GM19351 (cell line): Measurements from ENCODE around the gene TSPEAR.
"Not testable (repeated sequence)": the region's sequence is repeated elsewhere in the genome, so short reads cannot be mapped to it uniquely, and the experiment has no call there.

ENCODE experiments used
- ATAC-seq: cut with Tn5 transposase; IDR thresholded peaks from one replicate; pipeline ENCODE4 v1.9.1; 2021; ENCODE audit warnings: mild to moderate bottlenecking, moderate library complexity; ENCODE audit not compliant: unreplicated experiment

The TSPEAR gene

DNA sequence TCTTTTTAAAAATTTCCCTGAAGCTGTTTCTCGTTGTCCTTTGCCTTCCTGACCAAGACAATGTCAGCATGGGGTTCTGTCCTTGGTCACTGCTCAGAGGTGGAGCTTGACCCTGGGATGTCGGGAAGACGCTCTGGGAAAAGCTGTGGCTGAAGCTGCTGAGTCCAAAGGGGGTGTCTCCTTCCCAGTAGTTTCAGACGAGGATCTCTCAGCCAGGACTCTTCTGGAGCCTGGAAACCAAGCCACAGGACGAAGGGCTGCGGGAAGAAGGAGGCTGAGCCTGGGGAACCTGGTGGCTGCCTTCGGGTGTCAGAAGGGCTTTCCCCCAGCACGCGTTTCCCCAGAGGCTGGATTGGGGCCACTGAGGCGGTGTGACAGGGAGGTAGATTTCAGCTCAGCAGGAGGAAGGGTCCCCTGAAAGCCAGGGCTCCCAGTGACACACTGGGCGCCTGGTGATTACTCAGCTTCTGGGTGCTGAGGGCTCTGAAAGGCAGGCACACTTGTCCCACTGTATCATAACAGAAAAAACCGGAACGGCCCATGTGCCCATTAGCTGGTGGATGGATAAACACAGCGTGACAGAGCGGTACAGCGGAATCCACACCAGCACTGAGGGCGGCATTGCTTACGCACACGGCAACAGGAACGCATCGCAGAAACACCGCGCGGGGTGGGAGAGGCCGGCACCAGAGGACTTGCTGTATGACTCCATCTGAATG, 24.4 kb downstream of the TSPEAR start:
- ATAC-seq, result no peak

DNA sequence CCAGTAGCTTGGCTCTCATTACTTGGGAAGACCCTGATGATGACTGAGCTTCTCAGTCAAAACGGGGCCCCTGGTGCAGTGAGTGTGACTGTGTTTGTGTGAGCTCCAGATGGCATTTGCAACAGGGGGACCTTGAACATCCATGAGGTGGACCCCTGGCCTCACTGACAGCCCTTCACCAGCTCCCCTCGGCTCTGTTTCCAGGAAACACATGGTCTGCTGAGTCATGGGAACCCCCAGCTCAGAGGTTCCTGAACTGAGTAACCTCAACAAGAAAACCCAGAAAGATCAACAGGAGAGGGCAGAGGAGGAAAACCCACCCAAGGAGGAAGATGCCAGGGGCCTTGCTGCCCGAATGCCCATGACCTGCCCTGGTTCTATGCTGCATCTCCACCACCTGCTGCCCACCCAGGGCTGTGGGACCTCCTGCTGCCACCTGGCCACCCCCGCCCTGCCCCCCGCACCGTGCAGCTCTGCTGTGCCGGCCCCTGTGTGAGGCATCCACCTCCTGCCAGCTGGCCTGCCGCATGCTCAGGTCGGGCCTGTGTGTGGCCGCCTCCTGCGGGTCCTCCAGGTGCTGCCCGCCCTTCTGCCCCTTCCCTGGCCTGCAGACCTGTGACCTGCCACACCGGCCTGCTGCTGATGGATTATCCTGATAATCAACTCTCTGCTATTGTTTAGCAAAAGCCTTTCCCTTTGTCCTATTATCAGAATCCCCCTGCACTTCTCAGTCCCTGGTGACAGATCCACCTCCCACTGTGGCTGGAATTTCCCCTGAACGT, 25.2 kb downstream of the TSPEAR start:
- ATAC-seq, result no peak

DNA sequence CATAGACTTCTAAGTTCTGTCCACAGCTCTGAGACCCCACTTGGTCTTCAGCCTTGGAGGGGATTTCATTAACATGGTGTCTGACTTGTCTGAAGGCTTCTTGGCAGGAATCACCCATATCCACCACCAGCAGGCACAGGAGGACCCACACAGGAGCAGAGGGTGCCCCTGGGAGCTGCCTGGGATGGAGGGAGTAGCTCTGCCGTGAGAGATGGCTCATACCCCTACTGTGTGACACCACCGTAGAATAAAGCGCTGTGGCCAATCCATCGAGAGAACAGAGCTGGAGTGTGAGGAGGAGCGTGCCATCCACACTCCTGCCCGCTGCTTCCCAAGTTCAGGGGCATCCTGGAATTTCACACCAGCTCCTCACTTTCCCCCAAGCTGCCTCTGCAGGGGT, 26.3 kb downstream of the TSPEAR start:
- ATAC-seq, result not testable (repeated sequence)

DNA sequence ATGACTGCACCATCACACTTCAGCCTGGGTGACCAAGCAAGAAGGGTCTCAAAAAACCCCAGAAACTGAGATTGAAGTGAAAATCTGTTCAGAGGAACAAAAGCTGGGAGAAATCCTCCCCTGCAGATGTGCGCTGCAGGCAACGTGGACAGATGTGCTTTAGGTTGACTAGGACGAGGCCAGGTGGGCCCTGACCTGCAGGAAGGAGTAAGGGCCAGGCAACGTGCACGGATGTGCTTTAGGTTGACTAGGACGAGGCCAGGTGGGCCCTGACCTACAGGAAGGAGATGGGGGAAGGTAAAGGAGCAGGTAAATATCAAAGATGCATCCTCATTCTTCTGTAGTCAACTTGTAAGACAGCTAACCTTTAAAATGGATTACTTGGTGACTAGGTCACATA, 26.9 kb downstream of the TSPEAR start:
- ATAC-seq, result no peak

DNA sequence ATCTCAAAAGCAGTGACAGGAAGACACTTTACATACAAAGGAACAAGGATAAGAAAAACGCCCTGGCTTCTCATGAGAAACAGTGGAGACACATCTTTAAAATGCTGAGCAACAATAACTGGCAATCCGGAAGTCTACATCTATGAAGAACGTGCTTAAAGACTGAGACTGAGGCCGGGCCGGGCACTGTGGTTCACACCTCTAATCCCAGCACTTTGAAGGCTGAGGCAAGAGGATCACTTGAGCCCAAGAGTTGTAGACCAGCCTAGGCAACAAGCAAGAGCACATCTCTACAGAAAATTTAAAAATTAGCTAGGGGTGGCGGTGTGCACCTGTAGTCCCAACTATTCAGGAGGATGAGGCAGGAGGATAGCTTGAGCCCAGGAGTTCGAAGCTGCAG, 27.3 kb downstream of the TSPEAR start:
- ATAC-seq, result no peak

DNA sequence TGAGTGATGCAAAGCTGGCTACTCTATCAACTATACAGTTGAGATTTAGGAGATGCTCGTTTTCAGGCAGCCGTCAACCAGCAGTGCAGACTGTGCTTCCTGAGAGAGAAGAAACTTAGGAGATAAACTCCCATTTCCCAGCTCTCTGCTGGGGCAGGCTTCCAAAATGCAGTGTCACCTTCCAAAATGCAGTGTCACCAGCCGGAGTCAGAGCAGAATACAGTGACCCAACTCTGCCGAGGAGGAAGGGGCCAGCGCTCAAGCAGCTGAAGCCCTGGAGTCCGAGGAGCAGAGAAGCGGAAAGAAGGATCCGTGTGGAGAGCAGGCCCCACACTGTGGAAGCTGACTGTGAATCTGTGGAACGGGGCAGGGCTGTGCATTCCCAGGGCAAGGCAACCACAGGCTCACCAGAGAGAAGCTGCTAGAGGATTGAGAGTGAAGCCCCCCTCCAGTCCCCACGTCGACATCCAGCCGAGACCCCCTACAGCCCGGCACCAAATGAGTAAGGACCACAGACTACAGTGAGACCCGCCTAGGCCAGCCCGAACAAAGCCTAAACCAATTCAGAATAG, 28.7 kb downstream of the TSPEAR start:
- ATAC-seq, result no peak

DNA sequence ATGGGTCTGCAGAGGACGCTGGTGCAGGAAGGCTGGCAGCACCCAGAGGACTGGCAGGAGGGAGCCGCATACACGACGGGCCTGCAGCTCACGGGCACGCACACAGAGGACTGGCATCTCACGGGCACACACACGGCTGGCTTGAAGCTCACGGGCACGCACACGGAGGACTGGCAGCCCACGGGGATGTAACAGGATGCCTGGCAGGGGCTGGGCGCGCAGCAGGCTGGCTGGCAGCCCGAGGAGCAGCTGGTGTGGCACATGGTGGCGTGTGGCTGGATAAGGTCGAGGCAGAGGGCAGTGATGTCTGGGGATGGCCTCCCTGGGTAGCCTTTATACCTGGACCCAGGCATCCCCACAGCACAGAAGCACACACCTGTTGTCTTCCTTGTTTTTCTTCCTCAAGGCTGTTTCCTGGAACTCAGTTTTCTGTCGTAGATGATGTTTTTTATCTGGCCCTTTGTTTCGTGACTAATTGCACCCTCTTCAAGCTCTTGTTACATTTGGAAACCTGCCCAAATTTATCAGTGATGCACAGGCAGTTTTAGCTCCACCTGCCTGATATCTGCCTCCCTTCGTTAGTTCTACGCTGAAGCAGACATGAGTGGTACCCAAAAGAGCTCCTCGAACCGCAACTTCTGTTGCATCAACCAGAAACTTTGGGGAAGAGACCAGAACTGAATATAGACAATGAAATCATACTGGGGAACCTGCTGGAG, 29.4 kb downstream of the TSPEAR start, which contains the start of gene KRTAP12-1:
KRTAP12-1 (minus strand) TSS at position 303 of the 719 bp plus-strand sequence; CDS start at position 263, 40 bp downstream.
- no peak for ATAC-seq

DNA sequence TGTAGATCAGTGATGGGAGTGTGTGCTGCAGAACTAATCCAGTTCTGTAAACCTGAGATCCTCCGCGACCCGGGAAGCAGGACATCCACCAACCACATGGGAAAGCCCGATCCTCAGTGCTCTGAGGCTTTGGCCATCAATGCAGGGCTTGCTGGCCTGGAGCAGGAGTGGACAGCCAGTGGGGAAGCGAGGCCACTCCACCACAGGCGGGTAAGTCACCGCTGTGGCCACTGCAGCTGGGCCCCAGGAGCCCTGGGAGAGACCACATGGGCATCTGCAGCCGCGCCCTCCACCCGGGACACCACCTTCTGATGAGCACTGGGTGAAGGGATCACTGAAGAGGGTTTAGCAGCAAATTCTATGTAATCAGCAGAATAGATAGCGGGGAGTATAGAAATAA, 30.2 kb downstream of the TSPEAR start:
- no peak for ATAC-seq

DNA sequence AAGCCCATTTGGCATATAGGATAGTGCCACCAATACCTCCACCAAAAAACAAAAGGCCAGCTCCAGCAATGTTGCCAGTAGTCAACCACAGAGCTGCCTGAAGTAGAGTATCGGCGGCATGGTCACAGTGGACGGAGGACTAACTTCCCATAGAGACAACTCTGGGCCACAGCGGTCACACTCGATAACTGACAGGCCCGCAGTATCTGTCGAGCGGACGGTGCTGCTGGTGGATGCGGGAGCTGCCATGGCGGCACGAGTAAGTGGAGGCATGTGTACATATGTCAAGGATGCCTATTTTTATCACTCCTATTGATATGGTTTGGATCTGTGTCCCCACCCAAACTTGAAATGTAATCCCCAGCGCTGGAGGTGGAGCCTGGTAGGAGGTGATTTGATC, 33.5 kb downstream of the TSPEAR start:
- no peak for ATAC-seq

DNA sequence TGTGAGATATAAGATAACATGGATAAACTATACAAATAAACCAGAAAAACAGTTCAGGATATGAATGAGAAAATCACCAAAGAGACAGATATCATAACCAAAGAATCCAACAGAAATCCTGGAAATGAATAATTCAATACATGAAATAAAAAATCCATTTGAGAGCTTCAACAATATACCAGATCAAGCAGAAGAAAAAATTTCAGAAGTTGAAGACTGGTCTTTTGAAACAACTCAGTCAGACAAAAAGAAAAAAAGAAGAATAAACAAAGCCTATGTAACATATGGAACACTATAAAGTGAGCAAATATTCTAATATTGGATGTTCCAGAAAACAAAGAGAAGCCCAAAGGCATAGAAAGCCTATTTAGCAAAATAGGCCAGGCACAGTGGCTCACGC, 39.5 kb downstream of the TSPEAR start:
- no peak for ATAC-seq

DNA sequence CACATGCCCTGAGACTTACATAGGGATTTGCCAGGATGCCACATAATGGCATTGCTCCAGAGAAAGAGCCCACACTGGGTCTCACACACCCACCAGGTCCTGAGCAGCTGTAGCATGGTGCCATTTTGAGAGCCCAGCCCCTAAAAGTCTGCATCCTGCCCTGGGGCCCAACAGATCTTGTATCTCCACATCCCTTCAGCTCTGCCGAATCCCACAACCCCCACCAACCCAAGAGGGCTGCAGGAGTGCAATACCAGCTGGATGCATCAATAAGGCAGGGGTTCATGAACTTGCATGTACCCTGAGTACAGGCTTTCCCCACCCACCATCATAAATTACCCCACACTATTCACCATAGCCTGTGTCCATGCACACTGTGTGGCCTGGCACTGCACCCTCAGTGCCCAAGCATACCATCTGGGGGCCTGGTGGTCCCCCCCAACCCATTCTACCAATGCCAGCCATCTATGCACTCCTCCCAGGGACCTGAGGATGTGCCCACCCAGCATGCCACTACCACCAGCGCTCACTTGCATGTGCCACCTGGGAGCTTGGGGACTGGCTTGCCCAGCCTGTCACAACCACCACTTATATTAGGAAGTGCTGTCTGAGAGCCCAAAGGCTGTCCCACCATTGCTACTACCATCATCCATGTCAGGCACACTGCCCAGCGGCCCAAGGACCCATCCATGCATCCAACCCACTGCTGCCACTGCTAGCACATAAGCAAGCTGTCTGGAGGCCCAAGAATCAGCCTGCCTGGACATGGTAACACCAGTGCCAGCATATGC, 40.5 kb downstream of the TSPEAR start:
- ATAC-seq, result no peak

DNA sequence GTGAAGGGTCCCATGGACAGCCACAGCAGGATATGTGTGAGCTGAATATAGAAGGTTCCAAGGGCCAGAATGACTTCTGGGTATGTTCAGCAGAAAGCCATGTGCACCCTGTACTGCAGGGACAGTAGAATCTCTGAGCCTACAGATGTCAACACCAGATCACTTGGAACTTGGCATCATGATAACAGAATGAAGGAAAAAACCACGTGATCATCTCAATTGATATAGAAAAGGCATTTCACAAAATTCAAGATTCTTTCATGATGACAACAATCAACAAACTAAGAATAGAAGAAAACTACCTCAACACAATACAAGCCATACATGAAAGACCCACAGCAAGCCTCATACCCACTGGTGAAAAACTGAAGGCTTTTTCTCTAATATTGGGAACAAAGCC, 43.8 kb downstream of the TSPEAR start:
- no peak for ATAC-seq

DNA sequence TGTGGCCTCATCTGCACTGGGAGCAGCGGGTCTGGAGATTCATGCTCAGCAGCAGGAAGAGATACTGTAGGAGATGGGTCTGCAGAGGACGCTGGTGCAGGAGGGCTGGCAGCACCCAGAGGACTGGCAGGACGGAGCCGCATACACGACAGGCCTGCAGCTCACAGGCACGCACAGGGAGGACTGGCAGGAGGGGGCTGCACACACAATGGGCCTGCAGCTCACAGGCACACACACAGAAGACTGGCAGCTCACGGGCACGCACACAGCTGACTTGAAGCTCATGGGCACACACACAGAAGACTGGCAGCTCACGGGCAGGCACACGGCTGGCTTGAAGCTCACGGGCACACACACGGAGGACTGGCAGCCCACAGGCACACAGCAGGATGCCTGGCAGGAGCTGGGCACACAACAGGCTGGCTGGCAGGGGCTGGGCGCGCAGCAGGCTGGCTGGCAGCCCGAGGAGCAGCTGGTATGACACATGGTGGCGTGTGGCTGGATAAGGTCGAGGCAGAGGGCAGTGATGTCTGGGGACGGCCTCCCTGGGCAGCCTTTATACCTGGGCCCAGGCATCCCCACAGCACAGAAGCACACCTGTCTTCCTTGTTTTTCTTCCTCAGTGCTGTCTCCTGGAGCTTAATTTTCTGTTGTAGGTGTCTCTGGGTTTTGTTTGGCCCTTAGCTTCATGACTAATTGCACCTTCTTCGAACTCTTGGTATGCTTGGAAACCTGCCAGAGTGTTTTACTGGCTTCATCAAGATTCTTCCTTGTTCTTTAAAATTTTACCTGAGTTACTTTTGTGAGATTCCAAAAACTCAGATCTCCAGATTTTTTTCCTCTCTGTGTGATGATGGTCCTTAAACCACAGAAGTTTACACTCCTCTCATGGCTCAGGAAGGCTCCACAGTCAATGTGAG, 44.7 kb downstream of the TSPEAR start, which contains the start of gene KRTAP12-2:
KRTAP12-2 (minus strand) TSS at position 527 of the 920 bp plus-strand sequence; CDS start at position 486, 41 bp downstream.
- ATAC-seq, result no peak

DNA sequence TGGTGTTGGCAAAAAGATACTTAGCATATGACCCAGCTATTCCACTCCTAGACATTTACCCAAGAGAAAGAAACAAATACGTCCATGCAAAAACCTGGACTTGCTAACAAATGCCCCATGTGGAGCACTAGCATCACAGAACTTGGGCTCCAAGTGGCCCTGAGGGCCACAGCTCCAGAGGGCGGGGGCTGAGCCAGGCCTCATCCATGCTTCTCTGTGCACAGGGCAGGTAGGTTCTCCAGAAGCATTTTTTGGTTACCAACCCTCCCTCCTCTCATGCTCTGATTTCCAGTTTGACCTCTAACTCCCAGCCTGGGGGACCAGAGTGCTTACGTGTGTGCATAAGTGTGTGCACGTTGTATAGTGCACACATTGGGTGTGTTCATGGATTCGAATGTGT, 46.7 kb downstream of the TSPEAR start:
- ATAC-seq, result no peak

DNA sequence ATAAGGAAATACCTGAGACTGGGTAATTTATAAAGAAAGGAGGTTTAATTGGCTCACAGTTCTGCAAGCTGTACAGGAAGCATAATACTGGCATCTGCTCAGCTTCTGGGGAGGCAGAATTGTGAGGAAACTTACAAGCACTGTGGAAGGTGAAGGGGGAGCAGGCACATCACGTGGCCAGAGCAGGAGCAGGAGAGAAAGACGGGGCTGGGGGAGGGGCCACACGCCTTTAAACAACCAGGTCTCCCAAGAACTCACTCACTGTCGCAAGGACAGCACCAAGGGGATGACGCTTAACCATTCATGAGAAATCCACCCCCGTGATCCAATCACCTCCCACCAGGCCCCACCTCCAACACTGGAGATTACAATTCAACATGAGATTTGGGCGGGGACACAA, 49.8 kb downstream of the TSPEAR start:
- ATAC-seq, result not testable (repeated sequence)

DNA sequence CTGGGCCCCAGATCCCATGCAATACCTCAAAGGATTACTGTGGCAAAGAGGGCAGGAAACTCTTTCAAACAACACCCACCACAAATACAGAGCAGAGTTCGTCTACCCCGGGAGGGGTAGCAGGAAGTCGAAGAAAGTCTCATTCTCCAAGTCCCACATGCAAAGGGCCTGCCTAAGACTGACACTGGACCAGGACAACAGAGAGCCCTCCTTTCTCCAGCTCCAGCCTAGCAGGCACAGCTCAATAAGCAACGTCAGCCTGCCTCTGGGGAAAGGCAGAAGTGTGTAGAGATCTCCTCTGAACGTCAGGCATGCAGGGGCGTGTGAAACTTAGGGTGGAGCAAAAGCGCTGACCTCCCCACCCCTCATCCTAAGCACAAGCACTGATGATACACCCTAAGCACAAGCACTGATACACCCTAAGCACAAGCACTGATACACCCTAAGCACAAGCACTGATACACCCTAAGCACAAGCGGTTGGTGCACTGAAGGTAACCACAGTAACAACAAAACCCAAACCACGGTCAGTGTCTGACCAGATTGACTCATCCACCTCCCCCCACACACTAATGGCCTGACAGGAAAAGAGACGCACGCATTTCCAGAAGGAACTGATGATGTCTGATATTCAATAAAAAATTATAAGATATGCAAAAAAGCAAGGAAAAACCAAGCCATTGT, 52.3 kb downstream of the TSPEAR start:
- ATAC-seq, result no peak

DNA sequence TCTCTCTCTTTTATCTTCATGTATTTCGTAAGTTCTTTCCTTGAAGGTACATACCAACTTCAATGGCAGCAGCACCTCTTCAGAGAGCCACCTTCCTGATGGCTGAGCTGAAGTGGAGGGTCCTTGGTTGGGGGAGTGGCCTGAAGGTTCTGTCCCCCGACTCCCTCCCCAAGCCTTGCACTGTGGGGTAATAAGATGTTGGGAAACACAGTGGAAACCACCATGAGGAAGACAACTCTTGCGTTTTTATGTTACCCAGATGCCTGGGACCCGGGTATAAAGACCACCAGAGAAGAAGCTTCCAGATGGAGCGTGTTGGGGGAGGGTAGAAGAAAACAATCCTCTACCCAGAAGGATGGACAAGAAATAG, 52.8 kb downstream of the TSPEAR start:
- ATAC-seq, result no peak

DNA sequence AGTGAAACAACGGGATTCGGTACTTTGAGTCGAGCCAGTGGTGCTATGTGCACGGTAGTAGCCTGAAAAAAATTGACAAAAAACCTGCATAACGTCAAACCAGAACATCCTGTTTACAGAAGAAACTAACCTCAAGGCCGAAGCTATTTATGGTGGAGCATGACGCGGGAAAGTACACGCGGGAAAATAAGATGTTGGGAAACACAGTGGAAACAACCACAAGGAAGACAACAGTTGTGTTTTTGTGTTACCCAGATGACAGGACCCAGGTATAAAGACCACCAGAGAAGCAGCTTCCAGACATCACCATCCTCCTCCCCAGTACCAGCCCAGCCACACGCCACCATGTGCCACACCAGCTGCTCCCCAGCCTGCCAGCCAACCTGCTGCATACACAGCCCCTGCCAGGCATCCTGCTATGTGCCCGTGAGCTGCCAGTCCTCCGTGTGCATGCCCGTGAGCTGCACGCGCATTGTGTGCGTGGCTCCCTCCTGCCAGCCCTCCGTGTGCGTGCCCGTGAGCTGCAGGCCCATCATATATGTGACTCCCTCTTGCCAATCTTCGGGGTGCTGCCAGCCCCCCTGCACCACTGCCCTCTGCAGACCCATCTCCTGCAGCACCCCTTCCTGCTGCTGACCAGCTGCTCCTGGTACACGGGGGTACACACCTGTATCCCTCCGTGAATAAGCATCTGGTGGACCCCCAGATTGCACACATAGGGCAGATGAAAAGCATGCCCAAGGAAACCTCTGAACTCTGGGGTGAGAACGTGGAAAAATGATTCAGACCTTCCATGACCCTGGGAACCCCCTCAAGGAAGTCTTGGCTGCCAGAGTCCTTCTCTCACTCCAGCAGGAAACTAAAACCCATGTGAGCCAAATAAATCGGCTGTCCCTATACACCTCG, 53.5 kb downstream of the TSPEAR start, which contains the start of gene KRTAP12-3:
KRTAP12-3 (plus strand) TSS at position 298 of the 906 bp plus-strand sequence; CDS start at position 346, 48 bp downstream.
- ATAC-seq, result no peak
